Stimulated activated CD4-positive, alpha-beta T cell treated with anti-CD3 and anti-CD28 coated beads, Interleukin-2, amount 100 ng/mL, for 4 hours (primary cell): ENCODE results near the gene PDE1A.

ENCODE experiments used
- DNase-seq: peaks from one replicate; pipeline ENCODE4 v3.0.0-alpha.2; 2020; ENCODE audit warnings: low read depth

The PDE1A gene

DNA sequence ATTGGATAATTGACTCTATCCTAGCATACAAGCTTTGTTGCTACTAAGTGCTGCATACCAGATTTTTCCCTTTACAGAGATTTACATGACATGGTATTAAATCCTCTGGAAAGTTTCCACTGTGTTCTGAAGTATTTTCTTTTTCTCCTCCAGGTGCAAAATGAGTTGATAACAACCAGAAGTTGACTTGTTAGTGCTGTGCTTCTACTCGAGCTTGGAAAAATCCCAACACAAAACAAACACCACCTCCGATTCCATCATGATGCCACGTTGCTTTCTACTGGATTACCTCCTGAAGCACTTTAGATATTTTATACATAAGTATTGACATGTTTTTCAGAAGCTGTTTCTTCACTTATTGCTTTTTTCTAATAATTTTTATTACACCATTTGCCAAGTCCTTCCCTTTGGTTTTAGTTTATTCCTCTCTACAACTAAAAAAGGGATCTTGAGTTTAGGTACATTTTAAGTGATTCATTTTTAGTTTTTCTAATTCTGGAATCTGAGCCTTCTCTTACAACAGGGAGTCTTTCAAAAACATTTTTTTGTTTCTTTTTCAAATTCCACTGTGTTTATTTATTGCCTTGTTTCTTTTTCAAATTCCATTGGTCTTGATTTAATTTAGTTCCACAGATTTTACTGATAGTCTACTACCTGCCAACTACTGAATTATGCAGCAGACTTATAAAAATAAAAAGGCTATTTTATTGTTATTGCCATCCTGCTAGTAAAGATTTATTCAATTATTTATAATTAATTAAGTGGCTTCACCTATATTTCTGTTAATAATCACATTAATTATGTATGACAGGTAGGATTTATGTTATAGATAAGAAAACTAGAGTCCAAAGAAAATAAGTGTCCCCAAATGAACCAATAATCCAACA lies 297.8 kb downstream of the PDE1A start:
- no peak for DNase-seq

DNA sequence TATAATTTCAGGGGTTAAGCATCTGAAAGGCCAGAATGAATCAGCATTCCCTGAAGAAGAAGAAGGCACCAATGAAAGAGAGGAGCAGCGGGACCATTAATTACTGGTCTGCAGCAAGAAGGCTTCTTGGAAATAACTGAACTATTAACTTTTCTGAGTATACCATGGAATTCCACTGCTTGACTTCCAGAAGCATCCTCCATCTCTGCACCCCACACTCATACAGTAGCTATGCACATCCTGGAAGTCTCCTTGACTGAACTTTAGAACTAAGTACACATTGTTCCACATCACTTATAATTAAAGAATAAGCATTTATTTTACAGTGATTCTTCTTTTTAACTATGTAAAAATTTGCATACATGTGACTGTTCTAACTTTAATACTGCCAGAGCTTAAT lies 309.6 kb downstream of the PDE1A start:
- no peak for DNase-seq

DNA sequence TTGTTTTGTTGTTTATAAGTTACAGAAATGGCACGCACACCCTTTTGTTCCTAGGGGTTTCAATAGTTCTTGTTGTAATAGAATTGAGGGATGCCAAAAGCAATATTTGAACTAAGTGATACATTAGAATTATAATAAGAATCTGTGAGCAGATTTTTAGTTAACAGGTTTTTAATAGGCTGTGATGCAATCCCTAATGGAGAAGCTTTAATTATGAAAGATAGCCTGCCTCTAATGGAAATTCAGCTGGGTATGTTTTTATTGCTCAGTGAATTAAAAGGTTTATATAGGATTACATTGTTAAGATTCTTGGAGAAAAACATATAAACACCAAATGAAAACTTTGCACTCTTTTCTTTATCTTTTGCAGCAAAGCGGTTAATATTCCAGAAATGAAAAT lies 310.1 kb downstream of the PDE1A start:
- DNase-seq = no peak

DNA sequence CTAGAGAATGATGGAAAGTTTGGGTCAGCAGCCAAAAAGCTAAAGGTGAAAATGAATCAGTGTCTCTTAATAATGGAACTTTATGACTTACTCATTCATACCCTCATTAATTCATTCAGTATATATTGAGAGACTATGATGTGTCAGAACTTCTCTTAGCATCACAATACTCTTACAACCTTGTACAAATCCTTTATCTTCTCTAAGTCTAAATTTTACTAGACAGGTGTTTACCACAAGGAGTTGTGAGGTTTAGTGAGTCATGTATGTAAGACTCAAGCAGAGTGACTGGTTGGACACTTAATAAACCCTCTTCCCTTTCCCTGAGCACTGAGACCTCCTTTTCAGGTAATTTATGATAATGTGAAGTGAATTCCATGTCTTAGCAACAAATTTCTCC lies 311.6 kb downstream of the PDE1A start:
- DNase-seq = no peak

DNA sequence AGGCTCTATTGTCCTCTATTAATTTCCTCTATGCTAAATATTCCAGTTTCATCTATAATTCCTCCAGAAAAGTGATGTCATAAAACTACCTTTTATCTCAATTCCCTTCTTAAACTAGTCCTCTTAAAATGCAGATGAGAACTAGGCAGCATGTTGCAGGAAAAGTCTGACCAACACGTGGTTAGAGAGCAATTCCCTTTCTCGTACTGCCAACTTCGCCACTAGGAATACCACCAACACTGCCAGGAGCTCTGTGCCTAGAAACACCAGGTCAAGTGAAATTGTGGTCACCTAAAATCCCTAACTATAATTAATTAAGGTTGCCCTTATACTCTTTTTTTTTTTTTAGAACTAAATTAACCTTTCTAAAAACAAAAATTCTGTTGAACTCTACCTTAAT lies 313.5 kb downstream of the PDE1A start:
- DNase-seq = no peak

DNA sequence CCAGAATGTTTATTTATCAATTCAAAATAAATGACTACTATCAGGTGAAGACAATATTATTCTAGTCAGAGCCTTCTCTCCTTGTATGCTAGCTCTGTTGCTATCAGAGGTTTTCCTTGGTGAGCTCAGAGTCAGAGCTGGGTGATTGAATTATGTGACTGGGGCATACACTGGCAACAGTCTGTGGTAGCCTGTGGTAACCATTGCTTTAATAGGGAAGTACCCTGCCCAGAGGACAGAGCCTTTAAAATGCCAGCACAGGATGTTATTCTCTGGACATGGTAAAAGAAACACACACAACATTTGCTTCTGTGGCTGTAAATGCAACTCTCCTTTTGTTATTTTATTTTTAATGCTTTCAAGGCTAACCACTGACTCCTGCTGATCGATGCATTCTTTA lies 316.5 kb downstream of the PDE1A start:
- no peak for DNase-seq

DNA sequence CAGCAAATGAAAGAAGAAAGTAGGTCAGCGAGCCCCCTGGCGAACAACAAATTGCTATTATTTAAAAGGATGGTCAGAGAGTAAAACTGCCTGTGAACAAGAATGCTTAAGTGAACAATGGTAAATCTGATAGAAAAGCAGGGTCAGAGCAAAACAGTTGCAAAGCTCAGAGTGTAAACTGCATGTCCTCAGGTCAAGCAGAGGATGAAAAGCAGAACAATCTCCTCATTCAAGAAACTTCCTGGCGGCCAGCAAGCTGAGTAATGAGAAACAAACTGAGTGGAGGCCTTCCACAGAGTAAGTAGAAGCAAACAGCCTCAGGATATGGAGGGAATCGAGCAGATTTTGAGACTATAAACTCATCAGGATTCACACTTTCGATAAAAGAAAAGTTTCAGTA lies 323.3 kb downstream of the PDE1A start:
- no peak for DNase-seq

DNA sequence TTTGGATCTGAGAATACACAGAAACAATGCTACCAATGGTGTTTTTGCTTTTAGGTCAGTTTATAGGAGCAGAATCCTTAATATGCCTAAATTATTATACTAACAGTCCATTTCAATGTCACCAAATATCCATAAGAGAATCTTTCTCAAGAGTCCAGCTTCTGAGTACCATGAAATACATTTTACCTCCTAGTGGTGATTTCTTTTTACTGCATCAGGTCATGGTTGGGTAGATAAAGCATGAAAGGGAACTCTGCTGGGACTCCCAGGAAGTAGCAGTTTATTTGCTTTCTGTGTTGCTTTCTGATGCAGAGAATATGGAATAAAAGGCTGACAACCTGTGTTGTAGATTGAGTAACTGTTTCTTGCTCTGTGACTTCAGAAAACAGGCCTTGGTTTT lies 325.6 kb downstream of the PDE1A start:
- DNase-seq = no peak

DNA sequence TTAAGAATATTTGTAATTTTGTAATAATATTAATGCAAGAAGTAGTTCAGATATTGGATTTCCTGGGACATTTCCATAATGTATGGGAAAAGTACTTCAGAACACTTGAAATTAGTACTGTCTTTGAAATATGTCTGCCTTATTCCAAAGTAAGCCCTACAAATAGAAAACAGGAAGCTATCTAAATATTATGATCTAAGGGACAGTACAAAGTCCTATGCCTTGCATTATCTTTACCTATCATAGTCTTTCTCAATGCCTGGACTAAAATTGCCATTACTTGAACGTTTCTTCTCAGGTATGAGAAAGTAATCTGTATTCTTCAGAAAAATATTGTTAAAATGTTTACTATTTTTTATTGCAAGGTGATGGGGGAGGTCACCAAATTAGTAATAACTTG lies 328.2 kb downstream of the PDE1A start:
- DNase-seq = no peak

DNA sequence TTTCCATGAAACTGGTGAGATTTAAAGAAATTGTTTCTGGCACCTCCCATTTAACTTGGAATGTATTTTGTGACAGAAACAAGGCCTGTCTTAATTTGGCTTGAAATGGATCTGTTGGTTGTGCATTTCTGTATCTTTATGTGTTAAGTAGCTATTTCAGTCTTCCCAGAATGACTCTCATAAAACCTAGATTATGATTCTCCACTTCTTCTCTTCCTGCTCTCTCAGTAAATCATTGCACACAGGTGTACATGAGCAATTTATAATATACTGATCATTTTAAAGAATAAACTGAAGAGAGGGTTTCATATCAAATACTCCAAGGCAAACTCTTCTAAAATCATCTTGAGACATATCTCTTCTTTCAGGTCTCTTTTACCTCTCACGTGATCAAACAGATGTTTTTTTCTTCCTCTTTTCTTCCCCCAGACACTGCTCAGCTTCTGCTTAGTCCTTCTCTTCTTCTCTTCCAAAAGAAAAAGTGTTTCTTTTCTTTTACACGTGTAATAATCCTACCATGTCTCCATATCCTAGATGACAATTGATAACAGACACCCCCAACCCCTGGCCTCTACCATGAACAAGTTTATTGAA lies 329.2 kb downstream of the PDE1A start:
- no peak for DNase-seq

DNA sequence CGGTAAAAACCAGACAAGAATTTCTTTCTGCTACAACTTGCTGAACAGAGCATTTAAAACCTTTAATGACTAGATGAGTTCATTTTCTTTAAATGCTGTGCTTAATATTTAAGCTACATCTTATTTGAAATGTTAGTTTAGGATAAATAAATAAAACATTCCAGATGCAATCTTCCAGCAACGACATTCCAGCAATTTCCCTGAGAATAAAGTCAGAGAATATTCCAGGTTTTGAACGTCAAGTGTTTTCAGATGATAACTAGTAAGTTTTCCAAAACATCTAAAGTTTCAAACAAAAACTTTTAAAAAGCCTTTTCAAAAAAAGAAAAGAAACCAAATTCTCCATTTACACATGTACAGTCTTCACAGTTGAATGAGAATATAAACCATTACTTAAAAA lies 336.4 kb downstream of the PDE1A start:
- DNase-seq = no peak
